Neuron (in vitro differentiated cells): ENCODE measurements around the gene UBQLN2.
"Not testable (repeated sequence)": the region's sequence is repeated elsewhere in the genome, so short reads cannot be mapped to it uniquely, and the experiment has no call there.

ENCODE experiments used
- H2AFZ ChIP-seq: one replicate; pipeline ENCODE4 v1.6.1; 2013; ENCODE audit warnings: low read depth, mild to moderate bottlenecking, inconsistent platforms, low read length, moderate library complexity
- H3K27me3 ChIP-seq: one replicate; pipeline ENCODE4 v1.6.1; 2013; ENCODE audit warnings: low read length; ENCODE audit not compliant: insufficient read depth
- H3K36me3 ChIP-seq: one replicate; pipeline ENCODE4 v1.6.1; 2013; ENCODE audit warnings: low read length; ENCODE audit not compliant: insufficient read depth
- H3K4me1 ChIP-seq: one replicate; pipeline ENCODE4 v1.6.1; 2013; ENCODE audit warnings: low read length; ENCODE audit not compliant: insufficient read depth
- H3K4me3 ChIP-seq: 2 replicates; pipeline ENCODE4 v1.5.1; 2013; ENCODE audit warnings: mild to moderate bottlenecking, low read length, moderate library complexity
- H3K9me3 ChIP-seq: one replicate; pipeline ENCODE4 v1.6.1; 2013; ENCODE audit warnings: low read length

UBQLN2 gene

GRCh38 chrX:56576721-56577120, 13.3 kb downstream of the UBQLN2 start:
- Histone ChIP-seq H3K27me3 (no peaks in the 10 kb centered on the region), H3K4me1 (no peaks in the 10 kb centered on the region), H3K9me3 (no peaks in the 10 kb centered on the region), H3K4me3 (no peak overlapping the region), H2AFZ (no peak overlapping the region), H3K36me3 (no peaks in the 10 kb centered on the region)

- H3K4me3 ChIP-seq = no peak overlapping the region
- no peaks in the 10 kb centered on the region for H3K36me3 ChIP-seq
- no peak overlapping the region for H2AFZ ChIP-seq
- no peaks in the 10 kb centered on the region for H3K9me3 ChIP-seq
- H3K4me1 ChIP-seq = no peaks in the 10 kb centered on the region
- H3K27me3 ChIP-seq = no peaks in the 10 kb centered on the region
Measured at GRCh38 chrX:56588397-56589188, 25.2 kb downstream of the UBQLN2 start.

DNA sequence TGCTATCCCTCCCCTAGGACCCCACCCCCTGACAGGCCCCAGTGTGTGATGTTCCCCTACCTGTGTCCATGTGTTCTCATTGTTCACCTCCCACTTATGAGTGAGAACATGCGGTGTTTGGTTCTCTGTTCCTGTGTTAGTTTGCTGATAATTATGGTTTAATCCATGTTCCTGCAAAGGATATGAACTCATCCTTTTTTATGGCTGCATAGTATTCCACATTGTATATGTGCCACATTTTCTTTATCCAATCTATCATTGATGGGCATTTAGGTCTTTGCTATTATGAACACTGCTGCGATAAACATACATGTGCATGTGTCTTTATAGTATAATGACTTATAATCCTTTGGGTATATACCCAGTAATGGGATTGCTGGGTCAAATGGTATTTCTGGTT, 28.4 kb downstream of the UBQLN2 start:
- H3K9me3 ChIP-seq, H3K4me3 ChIP-seq: not testable (repeated sequence)

GRCh38 chrX:56600141-56600540, 36.7 kb downstream of the UBQLN2 start:
- Histone ChIP-seq H3K4me1 (no peaks in the 10 kb centered on the region), H3K27me3 (no peaks in the 10 kb centered on the region), H3K9me3 (no peaks in the 10 kb centered on the region), H3K4me3 (no peak overlapping the region), H3K36me3 (no peaks in the 10 kb centered on the region), H2AFZ (no peak overlapping the region)

More for the DNA sequence above, 28.4 kb downstream of the UBQLN2 start:
- not testable (repeated sequence) for H3K36me3 ChIP-seq, H3K4me1 ChIP-seq, H2AFZ ChIP-seq, H3K27me3 ChIP-seq

DNA sequence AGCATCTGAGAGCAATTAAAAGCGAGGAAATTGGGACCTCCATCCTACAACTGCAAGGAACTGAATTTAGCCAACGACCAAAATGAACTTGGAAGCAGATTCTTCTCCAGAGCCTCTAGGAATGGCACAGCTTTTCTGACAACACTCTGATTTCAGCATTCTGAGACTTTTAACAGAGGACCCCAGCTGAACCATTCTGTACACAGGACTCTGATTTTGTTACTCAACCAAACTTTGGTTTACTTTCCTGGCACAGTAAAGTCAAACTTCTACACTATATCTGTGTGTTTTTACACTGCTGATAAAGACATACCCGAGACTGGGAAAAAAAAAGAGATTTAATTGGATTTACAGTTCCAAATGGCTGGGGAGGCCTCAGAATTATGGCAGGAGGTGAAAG, 37.6 kb downstream of the UBQLN2 start:
- H3K4me1 ChIP-seq = no peaks in the 10 kb centered on the region
- no peak overlapping the region for H3K4me3 ChIP-seq
- no peaks in the 10 kb centered on the region for H3K9me3 ChIP-seq
- H2AFZ ChIP-seq = no peak overlapping the region
- no peaks in the 10 kb centered on the region for H3K36me3 ChIP-seq
- H3K27me3 ChIP-seq = no peaks in the 10 kb centered on the region

DNA sequence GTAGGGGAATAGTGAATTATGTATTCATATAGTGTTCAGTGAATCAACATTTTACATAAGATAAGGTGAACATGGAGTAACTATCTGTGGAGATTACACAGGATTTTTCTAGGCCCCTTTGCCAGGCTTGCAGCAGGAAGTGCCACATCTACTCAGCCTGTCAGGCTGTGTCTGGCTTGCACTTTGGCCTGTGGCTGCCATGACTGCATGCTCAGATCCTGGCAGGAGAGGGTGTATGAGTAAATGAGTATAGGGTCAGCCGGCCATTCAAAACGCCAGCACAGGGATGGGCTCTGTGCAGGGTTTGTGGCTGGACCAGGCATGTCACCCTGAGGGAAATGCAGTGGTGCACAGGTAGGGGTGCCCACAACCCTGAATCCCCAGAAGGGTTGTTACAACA, 51.9 kb downstream of the UBQLN2 start:
- Histone ChIP-seq H3K9me3 (no peaks in the 10 kb centered on the region), H3K4me1 (peaks cover 3% of the 10 kb centered on the region), H3K36me3 (no peaks in the 10 kb centered on the region), H3K27me3 (no peaks in the 10 kb centered on the region), H3K4me3 (no peak overlapping the region), H2AFZ (no peak overlapping the region)
